Measurements from ENCODE around the gene PRKACB.
A peak's percentile ranks its signal among the peaks of the same experiment; 100 is the strongest.

The PRKACB gene

GRCh38 chr1:84267476-84267875 lies 123.4 kb downstream of the PRKACB start:
- no peak for DNase-seq (ENCODE audit: low read depth)
- no peak for TF ChIP-seq CTCF (conservative IDR thresholded peaks at IDR 0.05; ENCODE audit: control insufficient read depth, insufficient read depth, low read depth, low read length)
- H3K4me3 ChIP-seq (ENCODE audit: control insufficient read depth, low read depth, low read length): no peak overlapping the region

DNA sequence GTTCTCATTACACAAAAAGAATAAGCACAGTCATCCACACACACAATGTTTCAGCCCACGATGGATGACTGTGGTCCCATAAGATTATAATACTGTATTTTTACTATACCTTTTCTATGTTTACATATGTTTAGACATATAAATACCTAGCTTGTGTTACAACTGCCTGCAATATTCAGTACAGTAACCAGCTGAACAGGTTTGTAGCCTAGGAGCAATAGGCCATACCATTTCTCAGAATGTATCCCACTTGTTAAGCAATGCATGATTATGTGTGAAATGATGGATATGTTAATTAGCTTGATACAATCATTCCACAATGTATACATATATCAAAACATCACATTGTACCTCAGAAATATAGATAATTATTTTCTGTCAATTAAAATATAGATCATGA lies 124.3 kb downstream of the PRKACB start:
- DNase-seq (ENCODE audit: low read depth): no peak
- no peak overlapping the region for H3K4me3 ChIP-seq (ENCODE audit: control insufficient read depth, low read depth, low read length)
- TF ChIP-seq CTCF (conservative IDR thresholded peaks at IDR 0.05; ENCODE audit: control insufficient read depth, insufficient read depth, low read depth, low read length): no peak

DNA sequence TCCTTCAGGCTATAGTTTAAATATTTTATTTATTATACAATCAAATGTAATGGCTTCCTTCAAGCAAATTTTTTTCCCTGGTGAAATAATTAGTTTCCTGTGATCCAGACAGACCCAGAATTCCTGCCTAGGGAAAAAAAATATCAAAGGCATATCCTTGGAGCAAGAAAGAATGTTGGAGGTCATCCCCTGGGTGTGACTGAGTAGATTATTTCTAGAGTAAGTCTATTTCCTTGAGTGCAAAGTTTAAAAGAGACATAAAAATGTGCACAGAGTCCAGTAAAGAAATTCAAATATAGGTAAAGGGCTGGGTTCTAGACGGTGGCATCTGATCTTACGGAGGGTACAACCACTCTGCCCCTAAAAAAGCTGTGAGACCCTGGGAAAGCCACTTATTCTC lies 125.2 kb downstream of the PRKACB start:
- no peak for TF ChIP-seq CTCF (conservative IDR thresholded peaks at IDR 0.05; ENCODE audit: control insufficient read depth, insufficient read depth, low read depth, low read length)
- H3K4me3 ChIP-seq (ENCODE audit: control insufficient read depth, low read depth, low read length): no peak overlapping the region
- no peak for DNase-seq (ENCODE audit: low read depth)

- no peak overlapping the region for H3K4me3 ChIP-seq (ENCODE audit: control insufficient read depth, low read depth, low read length)
- no peak for TF ChIP-seq CTCF (conservative IDR thresholded peaks at IDR 0.05; ENCODE audit: control insufficient read depth, insufficient read depth, low read depth, low read length)
- peak; percentile 47 for DNase-seq (ENCODE audit: low read depth)
Measured at GRCh38 chr1:84271441-84272151, 127.5 kb downstream of the PRKACB start.

- no peak for DNase-seq (ENCODE audit: low read depth)
- no peak for TF ChIP-seq CTCF (conservative IDR thresholded peaks at IDR 0.05; ENCODE audit: control insufficient read depth, insufficient read depth, low read depth, low read length)
- H3K4me3 ChIP-seq (ENCODE audit: control insufficient read depth, low read depth, low read length): no peak overlapping the region
Measured at GRCh38 chr1:84272401-84272800, 128.3 kb downstream of the PRKACB start.

DNA sequence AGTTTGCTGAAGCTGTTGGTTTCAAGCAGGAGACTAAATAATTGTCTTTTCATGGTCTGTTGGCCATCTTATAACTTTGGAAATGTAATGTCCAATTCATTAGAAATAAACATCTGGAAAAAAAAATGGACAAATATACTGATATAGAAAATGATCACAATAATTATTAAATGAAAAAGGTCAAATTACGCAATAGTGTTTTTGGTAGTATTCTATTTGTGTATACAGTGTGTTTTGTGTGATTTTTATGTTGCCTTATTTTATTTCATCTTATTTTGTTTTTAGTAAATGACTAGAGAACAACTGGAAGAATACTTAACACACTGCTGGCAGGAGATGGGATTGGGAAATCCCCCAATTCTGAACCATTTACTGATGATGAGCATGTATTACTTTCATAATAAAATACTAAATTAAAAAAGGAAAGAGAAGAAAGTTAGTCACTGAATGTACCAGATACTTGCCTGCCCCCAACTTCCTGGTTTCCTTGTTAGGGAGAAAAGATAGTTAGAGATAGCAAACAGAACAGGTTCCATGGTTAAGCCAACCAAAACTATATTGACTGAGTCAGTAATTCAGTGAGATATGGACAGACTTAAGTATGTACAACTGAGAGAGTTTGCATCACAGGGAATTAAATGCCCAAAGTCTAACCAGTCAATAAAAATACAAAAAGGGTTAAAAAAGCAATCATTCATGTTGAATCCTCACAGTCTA lies 133.4 kb downstream of the PRKACB start:
- no peak for TF ChIP-seq CTCF (conservative IDR thresholded peaks at IDR 0.05; ENCODE audit: control insufficient read depth, insufficient read depth, low read depth, low read length)
- H3K4me3 ChIP-seq (ENCODE audit: control insufficient read depth, low read depth, low read length): no peak overlapping the region
- DNase-seq (ENCODE audit: low read depth): no peak
